Nephron (organoid): ENCODE results near the gene GTF3C1.
"Not testable (repeated sequence)": the region's sequence is repeated elsewhere in the genome, so short reads cannot be mapped to it uniquely, and the experiment has no call there.

Experiments
- H3K27ac Mint-ChIP-seq, 3 experiments: 2 replicates each; pipeline ENCODE4 v1.8.0; 2020; ENCODE audit warnings: mixed read lengths in 3 of 3, mild to moderate bottlenecking in 2 of 3, moderate library complexity in 1 of 3
- H3K27me3 Mint-ChIP-seq: 2 replicates; pipeline ENCODE4 v1.8.0; 2021; ENCODE audit warnings: low read depth, mild to moderate bottlenecking, moderate library complexity, mixed read lengths
- H3K36me3 Mint-ChIP-seq: 2 replicates; pipeline ENCODE4 v1.8.0; 2020; ENCODE audit warnings: low read depth, mixed read lengths
- H3K4me1 Mint-ChIP-seq: 2 replicates; pipeline ENCODE4 v1.8.0; 2020; ENCODE audit warnings: mixed read lengths
- H3K4me3 Mint-ChIP-seq, 3 experiments: 2 replicates each; pipeline ENCODE4 v1.8.0; 2020; ENCODE audit warnings: mild to moderate bottlenecking in 3 of 3, mixed read lengths in 3 of 3, moderate library complexity in 2 of 3
- H3K9me3 Mint-ChIP-seq: 2 replicates; pipeline ENCODE4 v1.8.0; 2020; ENCODE audit warnings: mixed read lengths
- TF ChIP-seq, protein P1 (sequence below), 3 experiments: fragments of 200-600 bp; sonication (generic); IDR thresholded peaks; one replicate each; pipeline ENCODE4 v1.5.0; 2021; ENCODE audit warnings: antibody characterized with exemption in 3 of 3; ENCODE audit not compliant: unreplicated experiment in 3 of 3

GTF3C1 gene

DNA sequence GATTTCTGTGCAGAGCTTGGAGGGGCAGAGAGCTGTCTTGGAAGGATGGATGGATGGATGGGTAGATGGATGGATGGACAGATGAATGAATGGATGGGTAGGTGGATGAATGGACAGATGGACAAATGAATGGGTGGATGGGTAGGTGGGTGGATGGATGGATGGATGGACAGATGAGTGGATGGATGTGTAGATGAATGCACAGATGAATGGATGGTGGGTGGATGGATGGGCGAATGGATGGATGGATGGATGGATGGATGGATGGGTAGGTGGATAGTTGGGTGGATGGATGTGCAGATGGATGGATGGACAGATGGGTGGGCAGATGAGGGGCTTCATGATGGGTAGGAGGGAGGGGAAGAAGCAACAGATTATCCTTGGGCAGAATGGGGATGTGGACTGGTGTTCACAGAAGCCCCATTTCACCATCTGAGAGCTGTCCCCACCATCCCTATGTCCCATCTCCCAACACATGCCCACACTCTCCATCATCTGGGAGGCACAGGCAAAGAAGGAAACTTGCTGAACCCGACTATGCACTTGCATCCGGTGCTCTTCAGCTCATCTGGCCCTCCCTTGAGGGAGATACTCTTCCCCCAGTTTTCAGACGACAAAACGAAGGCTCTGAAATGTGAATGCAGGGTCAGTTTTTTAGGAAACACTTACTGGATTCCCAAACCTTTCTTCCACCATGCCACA lies 90.6 kb downstream of the GTF3C1 start:
- H3K36me3 Mint-ChIP-seq: peaks cover 24% of the 10 kb centered on the region
- H3K9me3 Mint-ChIP-seq: no peaks in the 10 kb centered on the region
- H3K4me3 Mint-ChIP-seq: no peak overlapping the region
- H3K27ac Mint-ChIP-seq: peak overlapping the region in 1 of 3 experiments; percentile 37
- peaks cover 24% of the 10 kb centered on the region for H3K4me1 Mint-ChIP-seq
- no peaks in the 10 kb centered on the region for H3K27me3 Mint-ChIP-seq
- TF ChIP-seq, protein P1, sequence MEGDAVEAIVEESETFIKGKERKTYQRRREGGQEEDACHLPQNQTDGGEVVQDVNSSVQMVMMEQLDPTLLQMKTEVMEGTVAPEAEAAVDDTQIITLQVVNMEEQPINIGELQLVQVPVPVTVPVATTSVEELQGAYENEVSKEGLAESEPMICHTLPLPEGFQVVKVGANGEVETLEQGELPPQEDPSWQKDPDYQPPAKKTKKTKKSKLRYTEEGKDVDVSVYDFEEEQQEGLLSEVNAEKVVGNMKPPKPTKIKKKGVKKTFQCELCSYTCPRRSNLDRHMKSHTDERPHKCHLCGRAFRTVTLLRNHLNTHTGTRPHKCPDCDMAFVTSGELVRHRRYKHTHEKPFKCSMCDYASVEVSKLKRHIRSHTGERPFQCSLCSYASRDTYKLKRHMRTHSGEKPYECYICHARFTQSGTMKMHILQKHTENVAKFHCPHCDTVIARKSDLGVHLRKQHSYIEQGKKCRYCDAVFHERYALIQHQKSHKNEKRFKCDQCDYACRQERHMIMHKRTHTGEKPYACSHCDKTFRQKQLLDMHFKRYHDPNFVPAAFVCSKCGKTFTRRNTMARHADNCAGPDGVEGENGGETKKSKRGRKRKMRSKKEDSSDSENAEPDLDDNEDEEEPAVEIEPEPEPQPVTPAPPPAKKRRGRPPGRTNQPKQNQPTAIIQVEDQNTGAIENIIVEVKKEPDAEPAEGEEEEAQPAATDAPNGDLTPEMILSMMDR (IDR thresholded peaks at IDR 0.05; ENCODE audit: unreplicated experiment in 3 of 3): no peak

DNA sequence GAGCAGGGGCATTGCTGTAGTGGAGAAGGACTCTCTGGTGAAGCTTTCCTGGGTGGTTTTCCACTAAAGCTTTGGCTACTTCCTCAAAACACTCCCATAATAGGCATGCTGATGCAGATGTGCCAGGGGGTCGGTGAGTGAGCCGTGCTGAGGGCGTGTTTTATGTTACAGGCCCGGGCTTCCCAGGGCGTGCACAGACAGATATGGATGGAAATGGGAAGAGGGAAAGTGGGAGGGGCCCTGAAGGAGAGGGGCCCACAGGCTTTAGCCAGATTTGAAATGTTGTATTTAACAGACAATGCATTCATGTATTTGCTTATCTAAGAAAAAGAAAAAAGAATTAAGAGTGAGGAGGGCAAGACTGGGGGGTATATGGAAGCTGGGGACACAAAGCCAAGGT lies 91.5 kb downstream of the GTF3C1 start:
- no peak overlapping the region for H3K4me3 Mint-ChIP-seq
- H3K4me1 Mint-ChIP-seq: peaks cover 24% of the 10 kb centered on the region
- H3K27ac Mint-ChIP-seq: peak overlapping the region; percentile 24 to 41 (median 37)
- H3K27me3 Mint-ChIP-seq: no peaks in the 10 kb centered on the region
- TF ChIP-seq, protein P1 (IDR thresholded peaks at IDR 0.05; ENCODE audit: unreplicated experiment in 3 of 3): no peak
- H3K9me3 Mint-ChIP-seq: no peaks in the 10 kb centered on the region
- peaks cover 17% of the 10 kb centered on the region for H3K36me3 Mint-ChIP-seq

DNA sequence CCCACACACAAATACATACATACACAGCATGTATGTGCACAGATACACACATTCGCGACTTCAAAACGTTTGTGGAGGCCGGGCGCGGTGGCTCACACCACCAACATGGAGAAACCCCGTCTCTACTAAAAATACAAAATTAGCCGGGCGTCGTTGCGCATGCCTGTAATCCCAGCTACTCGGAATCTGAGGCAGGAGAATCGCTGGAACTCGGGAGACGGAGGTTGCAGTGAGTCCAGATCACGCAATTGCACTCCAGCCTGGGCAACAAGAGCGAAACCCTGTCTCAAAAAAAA lies 92.2 kb downstream of the GTF3C1 start:
- H3K4me1 Mint-ChIP-seq: peaks cover 24% of the 10 kb centered on the region
- peaks cover 16% of the 10 kb centered on the region for H3K36me3 Mint-ChIP-seq
- H3K9me3 Mint-ChIP-seq, H3K27me3 Mint-ChIP-seq, H3K4me3 Mint-ChIP-seq: not testable (repeated sequence)
- H3K27ac Mint-ChIP-seq: peak overlapping the region in 1 of 3 experiments; percentile 53

DNA sequence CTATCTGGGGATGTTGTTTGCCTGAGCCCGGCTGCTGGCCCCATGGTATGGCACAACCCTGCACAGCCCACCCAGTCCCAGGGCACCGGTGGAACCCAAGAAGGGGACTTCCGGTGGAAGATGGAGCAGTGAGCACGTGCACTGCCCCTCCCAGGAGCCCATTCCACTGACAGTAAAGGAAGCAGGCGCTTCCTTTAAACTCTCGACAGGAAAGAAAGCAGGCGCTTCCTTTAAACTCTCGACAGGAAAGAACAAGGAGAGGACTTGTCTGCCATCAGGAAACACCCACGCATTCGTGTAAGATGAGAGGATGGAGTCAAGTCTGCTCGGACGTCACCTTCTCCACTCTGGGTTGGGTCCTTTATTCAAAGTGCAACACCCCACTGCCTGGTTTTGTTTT lies 94.0 kb downstream of the GTF3C1 start:
- Mint-ChIP-seq H3K9me3 (peaks cover 2% of the 10 kb centered on the region), H3K4me1 (peaks cover 20% of the 10 kb centered on the region), H3K4me3 (no peak overlapping the region), H3K27me3 (peaks cover 8% of the 10 kb centered on the region), H3K36me3 (peaks cover 16% of the 10 kb centered on the region), H3K27ac (no peak overlapping the region)
- TF ChIP-seq, protein P1 (IDR thresholded peaks at IDR 0.05; ENCODE audit: unreplicated experiment in 3 of 3): no peak

DNA sequence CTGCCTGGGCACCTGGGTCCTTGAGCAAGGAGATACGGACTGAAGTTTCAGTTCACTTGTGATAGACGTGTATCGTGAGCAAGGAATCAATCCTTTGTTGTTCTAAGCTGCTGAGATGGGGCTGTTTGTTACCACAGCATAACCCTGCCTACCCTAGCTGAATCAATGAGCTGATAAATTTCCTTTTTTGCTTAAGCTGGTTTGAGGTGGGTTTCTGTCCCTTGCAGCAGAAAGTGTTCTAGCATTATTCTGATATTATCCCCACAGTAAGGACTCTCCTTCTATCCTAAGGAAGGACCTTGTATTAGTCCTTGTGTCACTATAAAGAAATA lies 96.3 kb downstream of the GTF3C1 start:
- H3K27me3 Mint-ChIP-seq: peaks cover 21% of the 10 kb centered on the region
- H3K4me1 Mint-ChIP-seq: peaks cover 26% of the 10 kb centered on the region
- peaks cover 2% of the 10 kb centered on the region for H3K9me3 Mint-ChIP-seq

DNA sequence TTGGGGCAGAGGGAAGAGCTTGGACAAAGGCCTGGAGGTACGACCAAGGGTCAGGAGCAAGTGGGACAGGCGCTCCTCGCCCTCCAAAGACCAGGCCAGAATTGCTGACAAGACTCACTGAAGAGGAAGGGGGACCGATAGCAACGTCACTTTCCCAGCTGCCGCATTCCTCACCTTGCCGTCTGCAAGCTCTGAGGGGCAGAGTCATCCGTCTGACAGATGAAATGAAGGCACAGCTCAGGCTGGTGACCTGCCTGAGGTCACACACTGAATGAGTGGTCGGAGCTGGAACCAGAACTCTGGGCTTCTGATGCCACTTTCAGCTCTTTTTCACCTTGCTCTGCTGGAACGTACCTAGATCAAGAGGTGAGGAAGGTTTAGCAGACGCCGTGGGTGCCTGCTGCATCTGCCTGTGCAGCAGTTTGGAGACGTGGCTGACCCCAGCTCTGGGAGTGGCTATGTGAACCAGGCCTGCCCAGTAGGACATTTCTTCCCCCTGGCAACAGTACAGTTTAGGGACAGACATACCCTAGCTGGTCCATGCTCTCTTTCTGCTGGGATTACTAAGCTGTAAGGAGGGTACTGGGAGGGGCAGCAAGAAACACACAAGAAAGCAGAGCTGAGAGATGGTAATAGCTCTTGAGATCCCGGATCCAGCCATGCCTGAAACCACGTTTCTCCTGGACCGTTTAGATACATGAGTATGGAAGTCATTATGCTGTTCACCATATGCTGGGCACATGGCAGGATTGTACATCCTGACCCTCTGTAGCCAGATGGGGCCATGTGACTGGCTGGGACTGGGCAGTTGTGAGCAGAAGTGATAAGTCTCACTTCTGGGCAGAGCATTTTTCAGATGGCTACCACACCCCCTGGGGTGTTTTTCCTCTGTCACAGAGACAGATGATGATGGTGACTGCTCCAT lies 96.9 kb downstream of the GTF3C1 start:
- Mint-ChIP-seq H3K27ac (no peak overlapping the region), H3K4me3 (no peak overlapping the region)
- TF ChIP-seq, protein P1 (IDR thresholded peaks at IDR 0.05; ENCODE audit: unreplicated experiment in 3 of 3): no peak

More for the DNA sequence above, 96.3 kb downstream of the GTF3C1 start:
- Mint-ChIP-seq H3K36me3 (peaks cover 3% of the 10 kb centered on the region), H3K27ac (no peak overlapping the region), H3K4me3 (no peak overlapping the region)
- TF ChIP-seq, protein P1 (IDR thresholded peaks at IDR 0.05; ENCODE audit: unreplicated experiment in 3 of 3): no peak

More for the DNA sequence above, 96.9 kb downstream of the GTF3C1 start:
- Mint-ChIP-seq H3K27me3 (peaks cover 25% of the 10 kb centered on the region), H3K9me3 (peaks cover 4% of the 10 kb centered on the region), H3K36me3 (no peaks in the 10 kb centered on the region), H3K4me1 (peaks cover 21% of the 10 kb centered on the region)
